Measurements from ENCODE around the gene TPGS1.

The TPGS1 gene, protein sequence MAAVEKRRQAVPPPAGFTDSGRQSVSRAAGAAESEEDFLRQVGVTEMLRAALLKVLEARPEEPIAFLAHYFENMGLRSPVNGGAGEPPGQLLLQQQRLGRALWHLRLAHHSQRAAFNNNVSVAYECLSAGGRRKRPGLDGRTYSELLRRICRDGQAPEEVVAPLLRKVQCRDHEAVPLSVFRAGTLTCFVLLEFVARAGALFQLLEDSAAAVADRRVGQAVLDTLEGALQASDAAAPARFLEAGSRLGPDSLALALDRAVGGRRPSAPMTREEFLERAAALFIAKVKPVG

DNA sequence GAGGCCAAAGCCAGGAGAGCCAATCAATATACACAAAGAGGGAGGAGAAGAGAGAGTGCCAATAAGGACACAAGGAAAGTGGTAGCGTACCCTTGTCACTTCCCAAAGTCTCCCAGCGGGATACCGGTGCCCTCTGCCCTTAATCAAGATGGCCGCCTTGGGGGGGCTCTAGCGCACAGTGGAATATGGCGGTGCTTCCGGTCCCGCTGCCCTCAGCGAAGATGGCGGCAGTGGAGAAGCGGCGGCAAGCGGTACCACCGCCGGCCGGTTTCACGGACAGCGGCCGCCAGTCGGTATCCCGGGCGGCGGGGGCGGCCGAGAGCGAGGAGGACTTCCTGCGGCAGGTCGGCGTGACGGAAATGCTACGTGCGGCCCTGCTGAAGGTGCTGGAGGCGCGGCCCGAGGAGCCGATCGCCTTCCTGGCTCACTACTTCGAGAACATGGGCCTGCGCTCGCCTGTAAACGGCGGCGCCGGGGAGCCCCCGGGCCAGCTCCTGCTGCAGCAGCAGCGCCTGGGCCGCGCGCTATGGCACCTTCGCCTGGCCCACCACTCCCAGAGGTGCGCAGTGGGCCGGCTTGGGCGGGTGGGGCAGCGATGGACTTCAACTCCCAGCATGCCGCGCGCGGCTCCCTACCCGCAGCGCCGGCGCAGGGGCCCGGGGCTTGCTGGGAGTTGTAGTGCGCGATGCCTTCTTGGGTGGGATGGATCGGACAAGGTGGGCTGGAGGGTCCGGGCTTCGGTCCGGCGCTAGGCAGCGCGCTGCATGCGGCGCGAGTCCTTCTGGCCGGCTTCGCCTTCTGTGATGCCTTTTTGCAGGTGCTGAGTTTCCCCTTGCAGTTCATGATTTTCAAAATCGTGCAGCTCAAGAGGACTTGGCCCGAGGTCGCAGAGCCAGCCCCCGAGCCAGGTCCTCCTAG, at the start of gene TPGS1:
TSS of gene TPGS1 (plus strand) at position 212 of the 918 bp plus-strand sequence. CDS start at position 222, 10 bp downstream.
- H3K36me3 ChIP-seq (ENCODE audit: control insufficient read depth in 1 of 2, insufficient read depth in 2 of 2, low read length in 2 of 2): no peaks in the 10 kb centered on the region
- peaks cover 17 to 33% of the 10 kb centered on the region in 2 donors for H3K4me1 ChIP-seq (ENCODE audit: control insufficient read depth in 1 of 2, insufficient read depth in 2 of 2, low read length in 2 of 2)
- H3K4me3 ChIP-seq (ENCODE audit: low read depth in 1 of 2, low read length in 2 of 2): peak within 1 kb of the TSS; percentile 80 to 83
- peaks cover 0 to 3% of the 10 kb centered on the region in 2 donors for H3K27me3 ChIP-seq (ENCODE audit: control insufficient read depth in 1 of 2, insufficient read depth in 2 of 2, low read length in 2 of 2)
- H3K9me3 ChIP-seq (ENCODE audit: control insufficient read depth in 1 of 2, low read length in 2 of 2): no peaks in the 10 kb centered on the region
- H3K9ac ChIP-seq (ENCODE audit: low read depth in 1 of 2, low read length in 2 of 2): peak within 1 kb of the TSS; percentile 62 to 89
- peak within 1 kb of the TSS; percentile 86 for H3K27ac ChIP-seq (ENCODE audit: low read depth, low read length)

DNA sequence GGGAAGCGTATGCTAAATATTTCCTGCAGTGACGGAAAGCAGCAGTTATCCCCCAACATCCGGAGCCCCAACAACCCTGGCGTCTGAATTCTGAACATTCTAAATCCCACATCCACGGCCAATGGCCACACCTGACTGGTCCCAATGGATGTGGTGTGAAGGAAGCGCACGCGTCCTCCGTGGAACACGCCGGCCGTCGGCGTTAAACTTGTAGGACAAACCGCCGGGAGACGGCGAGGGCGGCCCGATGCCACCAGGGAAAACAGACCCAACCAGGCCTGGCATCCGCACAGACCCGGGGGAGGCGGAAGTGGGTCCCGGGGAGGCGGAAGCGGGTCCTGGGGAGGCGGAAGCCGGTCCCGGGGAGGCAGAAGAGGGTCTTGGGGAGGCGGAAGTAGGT, 49.7 kb upstream of the TPGS1 start:
- no peak overlapping the region for H3K9ac ChIP-seq (ENCODE audit: low read depth in 1 of 2, low read length in 2 of 2)
- H3K36me3 ChIP-seq (ENCODE audit: control insufficient read depth in 1 of 2, insufficient read depth in 2 of 2, low read length in 2 of 2): no peaks in the 10 kb centered on the region
- H3K4me1 ChIP-seq (ENCODE audit: control insufficient read depth in 1 of 2, insufficient read depth in 2 of 2, low read length in 2 of 2): peaks cover 0 to 8% of the 10 kb centered on the region in 2 donors
- no peak overlapping the region for H3K27ac ChIP-seq (ENCODE audit: low read depth, low read length)
- no peaks in the 10 kb centered on the region for H3K27me3 ChIP-seq (ENCODE audit: control insufficient read depth in 1 of 2, insufficient read depth in 2 of 2, low read length in 2 of 2)
- H3K4me3 ChIP-seq (ENCODE audit: low read depth in 1 of 2, low read length in 2 of 2): no peak overlapping the region
- no peaks in the 10 kb centered on the region for H3K9me3 ChIP-seq (ENCODE audit: control insufficient read depth in 1 of 2, low read length in 2 of 2)

DNA sequence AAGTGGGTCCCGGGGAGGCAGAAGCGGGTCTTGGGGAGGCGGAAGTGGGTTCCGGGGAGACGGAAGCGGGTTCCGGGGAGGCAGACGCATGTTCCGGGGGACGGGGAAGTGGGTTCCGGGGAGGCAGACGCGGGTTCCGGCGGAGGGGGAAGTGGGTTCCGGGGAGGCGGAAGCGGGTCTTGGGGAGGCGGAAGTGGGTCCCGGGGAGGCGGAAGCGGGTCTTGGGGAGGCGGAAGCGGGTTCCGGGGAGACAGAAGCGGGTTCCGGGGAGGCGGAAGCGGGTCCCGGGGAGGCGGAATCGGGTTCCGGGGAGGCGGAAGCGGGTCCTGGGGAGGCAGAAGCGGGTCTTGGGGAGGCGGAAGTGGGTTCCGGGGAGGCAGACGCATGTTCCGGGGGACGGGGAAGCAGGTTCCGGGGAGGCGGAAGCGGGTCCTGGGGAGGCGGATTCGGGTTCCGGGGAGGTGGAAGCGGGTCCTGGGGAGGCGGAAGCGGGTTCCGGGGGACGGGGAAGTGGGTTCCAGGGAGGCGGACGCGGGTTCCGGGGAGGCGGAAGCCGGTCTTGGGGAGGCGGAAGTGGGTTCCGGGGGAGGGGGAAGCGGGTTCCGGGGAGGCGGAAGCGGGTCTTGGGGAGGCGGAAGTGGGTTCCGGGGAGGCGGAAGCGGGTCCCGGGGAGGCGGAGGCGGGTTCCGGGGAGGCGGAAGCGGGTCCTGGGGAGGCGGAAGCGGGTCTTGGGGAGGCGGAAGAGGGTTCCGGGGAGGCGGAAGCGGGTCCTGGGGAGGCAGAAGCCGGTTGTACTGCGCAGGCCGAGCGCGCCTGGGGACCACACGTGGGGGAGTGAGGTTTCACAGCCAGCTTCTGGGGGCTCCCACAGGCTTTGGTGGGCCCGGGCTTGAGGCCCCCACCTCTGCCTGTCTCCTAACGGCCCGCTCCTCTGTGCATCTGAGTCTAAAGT, 48.9 kb upstream of the TPGS1 start:
- H3K9me3 ChIP-seq (ENCODE audit: control insufficient read depth in 1 of 2, low read length in 2 of 2): no peaks in the 10 kb centered on the region
- peaks cover 0 to 8% of the 10 kb centered on the region in 2 donors for H3K4me1 ChIP-seq (ENCODE audit: control insufficient read depth in 1 of 2, insufficient read depth in 2 of 2, low read length in 2 of 2)
- no peak overlapping the region for H3K27ac ChIP-seq (ENCODE audit: low read depth, low read length)
- H3K27me3 ChIP-seq (ENCODE audit: control insufficient read depth in 1 of 2, insufficient read depth in 2 of 2, low read length in 2 of 2): no peaks in the 10 kb centered on the region
- H3K36me3 ChIP-seq (ENCODE audit: control insufficient read depth in 1 of 2, insufficient read depth in 2 of 2, low read length in 2 of 2): no peaks in the 10 kb centered on the region
- no peak overlapping the region for H3K9ac ChIP-seq (ENCODE audit: low read depth in 1 of 2, low read length in 2 of 2)
- no peak overlapping the region for H3K4me3 ChIP-seq (ENCODE audit: low read depth in 1 of 2, low read length in 2 of 2)

DNA sequence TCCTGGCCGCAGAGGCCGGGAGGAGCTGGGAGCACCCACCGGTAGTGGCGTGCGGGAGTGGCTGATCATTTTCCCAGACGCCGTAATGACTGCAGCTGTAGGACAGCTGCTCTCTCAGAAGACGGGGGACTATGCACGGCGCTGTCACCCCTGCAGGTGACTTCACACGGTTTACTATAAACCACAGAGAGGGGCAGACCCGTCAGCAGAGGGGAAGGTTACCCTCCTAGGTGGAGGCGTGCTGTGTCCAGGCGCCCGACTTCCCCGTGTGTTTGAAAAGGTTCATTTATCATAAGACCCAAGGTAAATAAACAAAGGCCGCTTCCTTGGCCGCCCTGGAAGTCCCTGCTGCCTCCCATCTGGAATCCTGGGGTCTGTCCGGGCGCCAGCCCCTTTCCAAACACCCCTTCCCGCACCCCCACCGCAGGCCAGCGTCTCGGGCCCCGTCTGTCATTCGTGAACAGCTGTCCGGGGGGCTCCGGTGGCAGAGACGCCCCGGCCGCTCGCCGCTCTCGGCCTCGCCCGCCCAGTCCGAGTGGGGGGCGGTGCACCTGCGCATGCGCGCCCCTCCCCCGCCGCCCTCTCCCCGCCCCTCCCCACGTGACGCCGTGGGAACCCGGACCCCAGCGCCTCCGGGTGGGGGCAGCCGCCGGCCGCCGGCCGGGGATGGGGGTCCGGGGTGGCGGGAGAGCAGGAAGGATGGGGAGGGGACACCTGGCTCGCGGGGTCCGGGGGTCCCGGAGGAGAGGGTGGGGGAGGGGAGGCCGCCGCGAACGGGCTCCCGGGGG, 47.4 kb upstream of the TPGS1 start:
- H3K4me1 ChIP-seq (ENCODE audit: control insufficient read depth in 1 of 2, insufficient read depth in 2 of 2, low read length in 2 of 2): peaks cover 0 to 8% of the 10 kb centered on the region in 2 donors
- H3K9ac ChIP-seq (ENCODE audit: low read depth in 1 of 2, low read length in 2 of 2): peak overlapping the region; percentile 27 to 79
- H3K27me3 ChIP-seq (ENCODE audit: control insufficient read depth in 1 of 2, insufficient read depth in 2 of 2, low read length in 2 of 2): no peaks in the 10 kb centered on the region
- no peaks in the 10 kb centered on the region for H3K36me3 ChIP-seq (ENCODE audit: control insufficient read depth in 1 of 2, insufficient read depth in 2 of 2, low read length in 2 of 2)
- peak overlapping the region; percentile 78 for H3K27ac ChIP-seq (ENCODE audit: low read depth, low read length)
- no peaks in the 10 kb centered on the region for H3K9me3 ChIP-seq (ENCODE audit: control insufficient read depth in 1 of 2, low read length in 2 of 2)
- H3K4me3 ChIP-seq (ENCODE audit: low read depth in 1 of 2, low read length in 2 of 2): peak overlapping the region; percentile 44 to 66

DNA sequence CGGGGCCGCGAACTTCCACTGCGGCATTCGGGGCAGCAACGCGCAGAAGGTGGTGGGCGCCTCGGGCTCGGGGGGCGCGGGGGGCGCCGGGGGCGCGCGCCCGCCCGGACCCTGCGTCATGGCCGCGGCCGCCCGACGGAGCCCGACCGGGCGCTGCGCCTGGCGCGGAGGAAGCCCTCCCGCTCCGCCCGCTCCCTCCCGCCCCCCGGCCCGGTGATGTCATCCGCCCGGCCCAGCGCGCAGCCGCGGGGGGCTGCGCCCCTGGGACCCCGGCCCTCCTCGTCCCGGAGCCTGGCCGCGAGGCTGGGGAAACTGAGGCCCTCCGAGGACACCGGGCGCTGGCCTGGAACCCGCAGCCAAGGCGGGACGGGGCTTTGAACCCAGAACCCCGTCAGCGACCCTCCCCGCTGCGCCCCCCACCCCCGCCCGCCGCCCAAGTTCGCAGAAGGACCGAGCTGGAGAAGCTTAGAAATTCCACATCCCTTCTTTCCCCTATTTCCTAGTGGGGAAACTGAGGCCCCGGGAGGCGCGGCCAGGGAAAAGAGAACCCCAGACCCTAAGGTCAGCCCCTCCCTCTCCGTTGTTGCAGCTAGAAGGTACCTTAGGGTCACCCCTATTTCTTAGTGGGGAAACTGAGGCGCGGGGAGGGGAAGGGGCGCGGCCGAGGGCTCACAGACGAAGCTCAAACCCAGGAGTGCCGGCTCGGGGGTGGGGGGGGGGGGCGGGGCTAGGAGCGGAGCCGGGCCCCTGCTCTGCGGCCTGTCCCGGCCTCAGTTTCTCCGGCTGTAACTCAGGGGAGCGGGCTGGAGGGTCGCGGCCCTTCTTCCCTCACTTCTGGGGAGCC, 46.2 kb upstream of the TPGS1 start, which contains the start of gene SHC2:
TSS of gene SHC2 (minus strand) at position 157 of the 844 bp plus-strand sequence. CDS start at position 120, 37 bp downstream.
- Histone ChIP-seq H3K4me1 (ENCODE audit: control insufficient read depth in 1 of 2, insufficient read depth in 2 of 2, low read length in 2 of 2) (peaks cover 0 to 8% of the 10 kb centered on the region in 2 donors), H3K36me3 (ENCODE audit: control insufficient read depth in 1 of 2, insufficient read depth in 2 of 2, low read length in 2 of 2) (no peaks in the 10 kb centered on the region), H3K9me3 (ENCODE audit: control insufficient read depth in 1 of 2, low read length in 2 of 2) (no peaks in the 10 kb centered on the region), H3K4me3 (ENCODE audit: low read depth in 1 of 2, low read length in 2 of 2) (peak within 1 kb of the TSS; percentile 44 to 66), H3K27ac (ENCODE audit: low read depth, low read length) (peak within 1 kb of the TSS; percentile 78), H3K9ac (ENCODE audit: low read depth in 1 of 2, low read length in 2 of 2) (peak within 1 kb of the TSS in 1 of 2 donors; percentile 79), H3K27me3 (ENCODE audit: control insufficient read depth in 1 of 2, insufficient read depth in 2 of 2, low read length in 2 of 2) (no peaks in the 10 kb centered on the region)

DNA sequence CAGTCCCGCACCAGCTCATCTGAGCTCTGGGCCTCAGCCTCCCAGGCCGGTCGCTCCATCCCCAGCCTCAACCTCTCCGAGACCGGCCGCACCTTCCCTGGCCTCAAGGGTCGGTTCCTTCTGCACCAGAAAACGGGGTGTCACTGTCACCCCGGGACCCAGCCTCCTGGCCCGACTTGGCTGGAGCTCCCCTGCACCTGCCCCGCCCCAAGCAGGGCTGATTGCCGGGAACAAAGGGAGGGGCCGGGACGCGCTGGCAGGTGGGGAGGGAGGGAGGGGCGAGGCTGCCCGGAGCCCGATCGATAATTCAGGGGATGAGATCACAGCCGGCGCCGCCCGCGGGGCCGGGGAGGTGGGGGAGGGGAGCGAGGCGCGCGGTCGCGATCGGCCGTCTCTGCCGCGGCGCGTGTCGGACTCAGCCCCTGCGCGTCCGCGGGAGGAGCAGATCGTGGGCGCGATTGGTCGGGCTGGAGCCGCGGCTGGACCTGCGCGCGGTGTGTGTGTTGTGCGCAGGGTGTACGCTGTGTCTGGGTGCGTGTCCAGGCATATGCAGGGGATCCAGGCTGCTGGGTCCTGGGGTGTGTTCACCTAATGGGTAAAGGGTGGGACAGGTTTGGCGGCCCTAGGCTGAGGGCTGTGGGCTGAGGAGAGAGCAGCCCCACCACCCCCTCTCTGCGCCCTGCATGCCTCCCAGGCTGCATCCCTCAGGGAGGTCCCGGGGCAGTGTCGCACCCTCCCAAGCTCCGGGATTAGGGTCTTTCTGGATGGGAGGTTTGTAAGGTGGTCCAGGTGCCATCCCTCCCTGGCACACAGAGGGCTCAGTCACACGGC, 45.4 kb upstream of the TPGS1 start:
- H3K9ac ChIP-seq (ENCODE audit: low read depth in 1 of 2, low read length in 2 of 2): peak overlapping the region in 1 of 2 donors; percentile 54
- H3K9me3 ChIP-seq (ENCODE audit: control insufficient read depth in 1 of 2, low read length in 2 of 2): no peaks in the 10 kb centered on the region
- H3K4me1 ChIP-seq (ENCODE audit: control insufficient read depth in 1 of 2, insufficient read depth in 2 of 2, low read length in 2 of 2): peaks cover 0 to 8% of the 10 kb centered on the region in 2 donors
- peak overlapping the region; percentile 42 for H3K27ac ChIP-seq (ENCODE audit: low read depth, low read length)
- no peaks in the 10 kb centered on the region for H3K36me3 ChIP-seq (ENCODE audit: control insufficient read depth in 1 of 2, insufficient read depth in 2 of 2, low read length in 2 of 2)
- peak overlapping the region in 1 of 2 donors; percentile 59 for H3K4me3 ChIP-seq (ENCODE audit: low read depth in 1 of 2, low read length in 2 of 2)
- no peaks in the 10 kb centered on the region for H3K27me3 ChIP-seq (ENCODE audit: control insufficient read depth in 1 of 2, insufficient read depth in 2 of 2, low read length in 2 of 2)

DNA sequence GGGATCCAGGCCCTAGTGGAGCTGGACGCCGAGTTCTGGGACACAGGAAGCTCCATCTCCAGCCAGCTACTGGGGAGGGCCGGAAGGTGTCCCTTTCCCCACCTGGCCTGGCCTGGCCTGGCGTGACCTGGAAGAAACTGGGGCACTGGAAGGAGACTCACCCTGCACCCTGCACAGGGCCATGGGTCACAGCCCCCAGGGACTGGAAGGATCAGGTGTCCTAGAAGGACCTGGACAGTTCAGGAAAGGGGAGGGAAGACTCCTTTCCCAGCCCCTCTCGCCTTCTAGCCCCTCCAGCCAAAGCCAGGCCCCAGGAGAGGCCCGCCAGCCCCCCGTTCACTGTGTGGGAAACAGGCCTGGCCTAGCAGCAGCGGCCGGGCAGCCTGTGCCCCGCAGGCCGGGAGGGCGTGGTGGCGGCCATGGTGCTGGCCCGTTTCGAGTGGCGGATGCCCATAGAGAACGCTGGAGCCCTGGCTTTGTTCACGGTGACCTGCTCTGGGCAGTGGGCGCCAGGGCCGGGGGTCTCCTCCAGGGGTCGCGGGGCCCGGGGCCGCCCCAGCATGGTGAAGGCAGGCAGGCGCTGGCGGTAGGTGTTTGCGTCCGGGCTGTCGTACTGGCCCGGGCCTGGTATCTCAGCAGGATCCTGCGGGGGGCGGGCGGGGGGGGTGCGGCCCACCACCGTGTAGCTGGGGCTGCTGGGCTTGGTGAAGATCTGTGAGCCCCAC, 43.7 kb upstream of the TPGS1 start:
- H3K27me3 ChIP-seq (ENCODE audit: control insufficient read depth in 1 of 2, insufficient read depth in 2 of 2, low read length in 2 of 2): no peaks in the 10 kb centered on the region
- peaks cover 0 to 8% of the 10 kb centered on the region in 2 donors for H3K4me1 ChIP-seq (ENCODE audit: control insufficient read depth in 1 of 2, insufficient read depth in 2 of 2, low read length in 2 of 2)
- H3K9me3 ChIP-seq (ENCODE audit: control insufficient read depth in 1 of 2, low read length in 2 of 2): no peaks in the 10 kb centered on the region
- H3K4me3 ChIP-seq (ENCODE audit: low read depth in 1 of 2, low read length in 2 of 2): no peak overlapping the region
- no peaks in the 10 kb centered on the region for H3K36me3 ChIP-seq (ENCODE audit: control insufficient read depth in 1 of 2, insufficient read depth in 2 of 2, low read length in 2 of 2)
- H3K9ac ChIP-seq (ENCODE audit: low read depth in 1 of 2, low read length in 2 of 2): no peak overlapping the region
- no peak overlapping the region for H3K27ac ChIP-seq (ENCODE audit: low read depth, low read length)

DNA sequence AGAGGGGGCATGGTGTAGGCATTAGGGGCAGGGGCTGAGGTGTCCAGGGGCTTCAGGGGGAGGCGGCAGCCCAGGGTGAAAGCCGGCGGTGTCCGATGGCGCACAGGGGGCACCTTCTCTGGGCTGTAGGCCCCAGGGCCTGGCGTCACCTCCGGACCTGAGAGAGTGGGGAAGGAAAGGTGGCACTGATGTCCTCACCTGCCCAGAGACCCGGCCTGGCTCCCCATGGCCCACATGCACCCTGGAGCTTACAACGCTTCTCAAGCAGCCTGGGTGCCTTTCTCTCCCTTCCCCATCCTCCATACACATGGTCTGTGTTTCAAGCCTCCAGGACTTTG, 43.1 kb upstream of the TPGS1 start:
- Histone ChIP-seq H3K4me1 (ENCODE audit: control insufficient read depth in 1 of 2, insufficient read depth in 2 of 2, low read length in 2 of 2) (peaks cover 0 to 8% of the 10 kb centered on the region in 2 donors), H3K9me3 (ENCODE audit: control insufficient read depth in 1 of 2, low read length in 2 of 2) (no peaks in the 10 kb centered on the region), H3K27ac (ENCODE audit: low read depth, low read length) (no peak overlapping the region), H3K9ac (ENCODE audit: low read depth in 1 of 2, low read length in 2 of 2) (no peak overlapping the region), H3K36me3 (ENCODE audit: control insufficient read depth in 1 of 2, insufficient read depth in 2 of 2, low read length in 2 of 2) (no peaks in the 10 kb centered on the region), H3K4me3 (ENCODE audit: low read depth in 1 of 2, low read length in 2 of 2) (no peak overlapping the region), H3K27me3 (ENCODE audit: control insufficient read depth in 1 of 2, insufficient read depth in 2 of 2, low read length in 2 of 2) (no peaks in the 10 kb centered on the region)
